ENCODE results near the gene TENM4. TPM values are rescaled to one million over a fixed set of nuclear protein-coding genes. Genes with fewer than 3 reads are reported as not detected.

The TENM4 gene
- total RNA-seq, 1 experiment from 2014 or later = 0.39 TPM

GRCh38 chr11:79084382-79084781 lies 356.4 kb downstream of the TENM4 start:
- no peaks in the 10 kb centered on the region for H3K27me3 ChIP-seq (ENCODE audit: control insufficient read depth, insufficient read depth, low read length)
- DNase-seq (ENCODE audit: low read depth, low spot score) (no peak), ATAC-seq (no peak)
- BruUV-seq (replicated peaks) = no TSS peak
- no peaks in the 10 kb centered on the region; the same call in 1 of the 2 replicates for H3K4me1 ChIP-seq (ENCODE audit: control insufficient read depth, insufficient read depth, low read length)
- H3K36me3 ChIP-seq (ENCODE audit: control insufficient read depth, insufficient read depth, low read length) = no peaks in the 10 kb centered on the region
- ChIA-PET CTCF (no interaction called here), POLR2A (no interaction called here)
- H3K27ac ChIP-seq (ENCODE audit: low read length) = no peak overlapping the region
- intact Hi-C loops (cut with micrococcal nuclease; ENCODE audit: unreplicated experiment) (no loop called here), in situ Hi-C loops (cut with HindIII; ENCODE audit: low pct_unique_long_range_greater_than_20kb, low sequenced_read_pairs) (no loop called here)
- no peak for TF ChIP-seq SIN3A (IDR thresholded peaks at IDR 0.05; ENCODE audit: borderline replicate concordance, insufficient read depth, low read depth, low read length)
- no peak for TF ChIP-seq POLR2AphosphoS5 (IDR thresholded peaks at IDR 0.05; ENCODE audit: low read depth, low read length)
- TF ChIP-seq CTCF (IDR thresholded peaks at IDR 0.05) = no peak
- no peak for TF ChIP-seq TCF7L2 (IDR thresholded peaks at IDR 0.05; ENCODE audit: low read depth, low read length)
- no peak for TF ChIP-seq REST (IDR thresholded peaks at IDR 0.05; ENCODE audit: insufficient read depth in 1 of 2, low read depth in 2 of 2, low read length in 1 of 2)
- no peaks in the 10 kb centered on the region for H3K9me3 ChIP-seq (ENCODE audit: control insufficient read depth, insufficient read depth, low read depth, low read length)
- no peak overlapping the region for H3K4me3 ChIP-seq (ENCODE audit: low read depth in 2 of 2, low read length in 2 of 2)

GRCh38 chr11:79083352-79083751 lies 357.5 kb downstream of the TENM4 start:
- CTCF ChIA-PET = interaction anchor here (0.5 to 1.1 kb wide), 2 partner anchors 17 to 29 kb away, joined by 4 to 5 read pairs; no protein-coding TSS in a partner anchor
- Histone ChIP-seq H3K27me3 (ENCODE audit: control insufficient read depth, insufficient read depth, low read length) (no peaks in the 10 kb centered on the region), H3K4me3 (ENCODE audit: low read depth in 2 of 2, low read length in 2 of 2) (no peak overlapping the region), H3K9me3 (ENCODE audit: control insufficient read depth, insufficient read depth, low read depth, low read length) (no peaks in the 10 kb centered on the region), H3K4me1 (ENCODE audit: control insufficient read depth, insufficient read depth, low read length) (no peaks in the 10 kb centered on the region; the same call in 1 of the 2 replicates), H3K27ac (ENCODE audit: low read length) (no peak overlapping the region), H3K36me3 (ENCODE audit: control insufficient read depth, insufficient read depth, low read length) (no peaks in the 10 kb centered on the region)
- in situ Hi-C loops (cut with HindIII; ENCODE audit: low pct_unique_long_range_greater_than_20kb, low sequenced_read_pairs) (no loop called here), intact Hi-C loops (cut with micrococcal nuclease; ENCODE audit: unreplicated experiment) (no loop called here)
- POLR2A ChIA-PET = no interaction called here
- TF ChIP-seq POLR2AphosphoS5 (IDR thresholded peaks at IDR 0.05; ENCODE audit: low read depth, low read length) (no peak), REST (IDR thresholded peaks at IDR 0.05; ENCODE audit: insufficient read depth in 1 of 2, low read depth in 2 of 2, low read length in 1 of 2) (no peak), TCF7L2 (IDR thresholded peaks at IDR 0.05; ENCODE audit: low read depth, low read length) (no peak), CTCF (IDR thresholded peaks at IDR 0.05) (no peak), SIN3A (IDR thresholded peaks at IDR 0.05; ENCODE audit: borderline replicate concordance, insufficient read depth, low read depth, low read length) (no peak)
- DNase-seq (ENCODE audit: low read depth, low spot score) = no peak
- BruUV-seq (replicated peaks) = no TSS peak
- no peak for ATAC-seq
